Activated T-cell treated with anti-CD3 and anti-CD28 coated beads for 48 hours (primary cell): ENCODE measurements around the gene MAP1LC3A.
A peak's percentile ranks its signal among the peaks of the same experiment; 100 is the strongest.
"Not testable (repeated sequence)": the region's sequence is repeated elsewhere in the genome, so short reads cannot be mapped to it uniquely, and the experiment has no call there.

Experiments
- DNase-seq: peaks from one replicate; pipeline ENCODE4 v3.0.0-alpha.2; 2020; ENCODE audit warnings: low read depth

The MAP1LC3A gene

GRCh38 chr20:34558320-34559218 is at the start of gene MAP1LC3A:
TSS of gene MAP1LC3A (plus strand) at chr20:34558718. CDS start at chr20:34558869, 151 bp downstream.
- peak; percentile 90 for DNase-seq

GRCh38 chr20:34510575-34510974 is 47.9 kb upstream of the MAP1LC3A start:
- no peak for DNase-seq

- DNase-seq, result no peak
Measured at GRCh38 chr20:34511891-34512265, 46.6 kb upstream of the MAP1LC3A start.

- DNase-seq, result no peak
Measured at GRCh38 chr20:34512266-34512954, 46.1 kb upstream of the MAP1LC3A start.

- DNase-seq, result no peak
Measured at GRCh38 chr20:34512955-34513419, 45.5 kb upstream of the MAP1LC3A start.

- DNase-seq, result not testable (repeated sequence)
Measured at GRCh38 chr20:34514034-34514433, 44.5 kb upstream of the MAP1LC3A start.

GRCh38 chr20:34514897-34515483 is 43.5 kb upstream of the MAP1LC3A start:
- no peak for DNase-seq

- DNase-seq, result peak; percentile 60
Measured at GRCh38 chr20:34515484-34516246, 42.9 kb upstream of the MAP1LC3A start.

- peak; percentile 88 for DNase-seq
Measured at GRCh38 chr20:34516247-34517113, 42.0 kb upstream of the MAP1LC3A start, which contains the start of gene DYNLRB1. TSS of gene DYNLRB1 (plus strand) at chr20:34516422. CDS start at chr20:34516459, 37 bp downstream.

GRCh38 chr20:34517114-34517505 is 41.4 kb upstream of the MAP1LC3A start:
- DNase-seq, result no peak

- DNase-seq, result not testable (repeated sequence)
Measured at GRCh38 chr20:34518863-34519262, 39.7 kb upstream of the MAP1LC3A start.

GRCh38 chr20:34519841-34520240 is 38.7 kb upstream of the MAP1LC3A start:
- not testable (repeated sequence) for DNase-seq

- peak; percentile 49 for DNase-seq
Measured at GRCh38 chr20:34522969-34523871, 35.3 kb upstream of the MAP1LC3A start.

- no peak for DNase-seq
Measured at GRCh38 chr20:34524426-34524825, 34.1 kb upstream of the MAP1LC3A start.

GRCh38 chr20:34525342-34525708 is 33.2 kb upstream of the MAP1LC3A start:
- no peak for DNase-seq

- DNase-seq, result no peak
Measured at GRCh38 chr20:34525709-34526416, 32.7 kb upstream of the MAP1LC3A start.

GRCh38 chr20:34526466-34526865 is 32.1 kb upstream of the MAP1LC3A start:
- no peak for DNase-seq

- DNase-seq, result no peak
Measured at GRCh38 chr20:34527016-34527415, 31.5 kb upstream of the MAP1LC3A start.

- DNase-seq, result no peak
Measured at GRCh38 chr20:34528921-34529297, 29.6 kb upstream of the MAP1LC3A start.
